Adrenal gland (tissue), 12 donors: Measurements from ENCODE around the gene SUV39H1. TPM values are rescaled to one million over a fixed set of nuclear protein-coding genes. Genes with fewer than 3 reads are reported as not detected.
A peak's percentile ranks its signal among the peaks of the same experiment; 100 is the strongest.

ENCODE experiments used
- DNase-seq, 7 donors: peaks; one replicate each; pipeline ENCODE4 v3.0.0-alpha.2; 2019 to 2020
- H3K27ac ChIP-seq, 5 donors: fragments of 200-600 bp; sonication (generic) in 4 of 5; 1 replicate in 3 of 5; 2 replicates in 2 of 5; pipeline versions ENCODE4 v1.5.1 to v1.8.0; 2016 to 2020; ENCODE audit warnings: mild to moderate bottlenecking in 1 of 5
- H3K27me3 ChIP-seq: fragments of 200-600 bp; 2 replicates; pipeline ENCODE4 v1.8.0; 2021
- H3K36me3 ChIP-seq, 2 donors: fragments of 200-600 bp; replicated peaks in 1 of 2; 1 replicate in 1 of 2; 2 replicates in 1 of 2; pipeline versions ENCODE4 v1.5.1 to v1.8.0; 2018 to 2022
- H3K4me1 ChIP-seq, 2 donors: fragments of 200-600 bp; replicated peaks in 1 of 2; 1 replicate in 1 of 2; 2 replicates in 1 of 2; pipeline versions ENCODE4 v1.5.1 to v1.8.0; 2018 to 2021
- H3K4me3 ChIP-seq, 4 donors: fragments of 200-600 bp; sonication (generic) in 3 of 4; one replicate each; pipeline ENCODE4 v1.5.1; 2016 to 2018
- H3K9me3 ChIP-seq, 3 donors: fragments of 200-600 bp; sonication (generic) in 1 of 3; replicated peaks in 1 of 3; 1 replicate in 2 of 3; 2 replicates in 1 of 3; pipeline versions ENCODE4 v1.5.1 to v1.8.0; 2016 to 2021
- CTCF ChIP-seq, 6 experiments: fragments of 450-650 bp in 4 of 6; fragments of 200-600 bp in 2 of 6; sonication (generic) in 1 of 6; IDR thresholded peaks; 1 replicate in 5 of 6; 2 replicates in 1 of 6; pipeline versions ENCODE4 v1.5.1 to v1.8.0; 2016 to 2021; ENCODE audit warnings: antibody characterized with exemption in 6 of 6, mild to moderate bottlenecking in 2 of 6, moderate library complexity in 1 of 6
- POLR2A ChIP-seq, 2 donors: fragments of 450-650 bp; IDR thresholded peaks; one replicate each; pipeline ENCODE4 v1.6.1; 2017; ENCODE audit warnings: antibody characterized with exemption in 2 of 2, mild to moderate bottlenecking in 2 of 2, moderate library complexity in 1 of 2
- WGBS, 4 donors: extraction: QIAGEN DNeasy Blood & Tissue Kit in 2 of 4; methylation state at CpG; one replicate each; pipeline versions ENCODE4 v1.1.5 to v1.1.7; 2013 to 2017; 5-methylcytosine and 5-hydroxymethylcytosine counted together
- intact Hi-C, 2 donors: fragments of 100-400 bp; cut with DNase I; formaldehyde crosslinking; loops; one replicate each; pipeline versions ENCODE4 v1.14.1 to v1.15.0; 2022 to 2023
- polyA plus RNA-seq, 3 donors: library from polyadenylated mRNA; stranded (reverse); fragments of 200-250 nt in 2 of 3; fragments of 350-450 nt in 1 of 3; fragmentation: Illumina TruSeq in 1 of 3; extraction: RNeasy Lipid Tissue Mini Kit (QIAGEN cat#74804) in 1 of 3; gene quantifications; one replicate each; pipeline ENCODE4 v1.2.3, GENCODE V29; 2013 to 2014
- total RNA-seq, 9 donors: library from RNA; depleted of rRNA in 4 of 9; stranded (reverse); fragments of >200 nt in 4 of 9; fragments of 120-200 nt in 1 of 9; fragmentation: NEBNext Ultra II Directional in 1 of 9; extraction: Animal tissue kit (Norgen Biotek cat#: 25700) in 1 of 9; gene quantifications; one replicate each; pipeline versions ENCODE4 v1.1.0 to v1.2.4, GENCODE V29; 2013 to 2023
- donor health status: healthy with polysubstance abuse.
- donor health status: Bipolar disorder and iron deficiency.
- donor health status: DM: yes; HTN: yes; CAD: no.
- donor health status: DM: no; HTN: no; CAD: no.
- donor health status: DM: no; HTN: no; CAD: no.
- donor health status: DM: yes; HTN: yes; CAD: no.

SUV39H1 gene
- total and polyA plus RNA-seq, 12 donors: 2.6 to 4.4 (median 3.2) TPM

GRCh38 chrX:48721916-48722315 is 25.4 kb downstream of the SUV39H1 start:
- no peak overlapping the region for H3K27ac ChIP-seq
- intact Hi-C loops: no loop called here
- H3K27me3 ChIP-seq: no peaks in the 10 kb centered on the region
- no peak for DNase-seq
- no peaks in the 10 kb centered on the region for H3K9me3 ChIP-seq
- TF ChIP-seq CTCF (IDR thresholded peaks at IDR 0.05): no peak
- TF ChIP-seq POLR2A (IDR thresholded peaks at IDR 0.05): no peak
- H3K4me1 ChIP-seq: no peaks in the 10 kb centered on the region
- no peaks in the 10 kb centered on the region for H3K36me3 ChIP-seq
- H3K4me3 ChIP-seq: no peak overlapping the region

- no peaks in the 10 kb centered on the region for H3K9me3 ChIP-seq
- no peaks in the 10 kb centered on the region for H3K4me1 ChIP-seq
- intact Hi-C loops: no loop called here
- H3K27me3 ChIP-seq: no peaks in the 10 kb centered on the region
- H3K4me3 ChIP-seq: no peak overlapping the region
- H3K36me3 ChIP-seq: no peaks in the 10 kb centered on the region
- DNase-seq: no peak
- no peak overlapping the region for H3K27ac ChIP-seq
- TF ChIP-seq CTCF (IDR thresholded peaks at IDR 0.05): no peak
- no peak for TF ChIP-seq POLR2A (IDR thresholded peaks at IDR 0.05)
- WGBS, 4 donors: 74 to 98% (median 89%) methylated on average over 2 of the region's 2 CpGs
Observed at GRCh38 chrX:48726596-48726995, 30.1 kb downstream of the SUV39H1 start.

GRCh38 chrX:48728653-48729052 is 32.1 kb downstream of the SUV39H1 start:
- TF ChIP-seq POLR2A (IDR thresholded peaks at IDR 0.05) (no peak), CTCF (IDR thresholded peaks at IDR 0.05) (no peak)
- Histone ChIP-seq H3K9me3 (no peaks in the 10 kb centered on the region), H3K27ac (no peak overlapping the region), H3K36me3 (no peaks in the 10 kb centered on the region), H3K27me3 (no peaks in the 10 kb centered on the region), H3K4me1 (no peaks in the 10 kb centered on the region), H3K4me3 (no peak overlapping the region)
- intact Hi-C loops: no loop called here
- DNase-seq: no peak

GRCh38 chrX:48736303-48736702 is 39.8 kb downstream of the SUV39H1 start:
- DNase-seq: no peak
- intact Hi-C loops: no loop called here
- H3K9me3 ChIP-seq: no peaks in the 10 kb centered on the region
- H3K27me3 ChIP-seq: no peaks in the 10 kb centered on the region
- TF ChIP-seq CTCF (IDR thresholded peaks at IDR 0.05) (no peak), POLR2A (IDR thresholded peaks at IDR 0.05) (no peak)
- 77 to 96% (median 94%) methylated on average over 1 of the region's 1 CpG for WGBS, 4 donors
- H3K36me3 ChIP-seq: no peaks in the 10 kb centered on the region
- peak overlapping the region in 1 of 4 donors; percentile 20 for H3K4me3 ChIP-seq
- peaks cover 0 to 3% of the 10 kb centered on the region in 2 donors for H3K4me1 ChIP-seq
- no peak overlapping the region for H3K27ac ChIP-seq
